IMR-90 (cell line): ENCODE results near the gene TPM4. TPM values are rescaled to one million over a fixed set of nuclear protein-coding genes. Genes with fewer than 3 reads are reported as not detected.

Experiments used
- ATAC-seq: fragments of 200-7000 bp; cut with Tn5 transposase; 2 replicates; pipeline ENCODE4 v1.9.1; 2020; ENCODE audit warnings: low read depth, mild to moderate bottlenecking, moderate library complexity
- BruUV-seq: library from RNA; stranded (reverse); fragments of 400-500 nt; replicated peaks from 2 replicates; lab custom pipeline; 2021; lab: Mats Ljungman, UMichigan
- CTCF ChIA-PET: fragments of 300-600 bp; formaldehyde crosslinking; extraction: SDS; loops from one replicate; lab custom pipeline; 2021; ENCODE audit warnings: antibody characterized with exemption; lab: Yijun Ruan, JAX
- POLR2A ChIA-PET: fragments of 300-600 bp; sonication (Branson Sonifier 250); formaldehyde crosslinking; loops from one replicate; lab custom pipeline; 2022; ENCODE audit warnings: antibody characterized with exemption; ENCODE audit not compliant: unreplicated experiment; lab: Charles Lee
- DNase-seq: peaks from one replicate; pipeline ENCODE4 v3.0.0; 2013
- H2AFZ ChIP-seq: replicated peaks from 2 replicates; pipeline ENCODE3; 2013; ENCODE audit warnings: low read length, mild to moderate bottlenecking; ENCODE audit not compliant: poor library complexity
- H2AK5ac ChIP-seq: 2 replicates; pipeline ENCODE4 v1.6.1; 2013; ENCODE audit warnings: low read depth, low read length, inconsistent platforms
- H2AK9ac ChIP-seq: replicated peaks from 2 replicates; pipeline ENCODE3; 2013; ENCODE audit warnings: mild to moderate bottlenecking, low read depth, low read length, moderate library complexity; ENCODE audit not compliant: poor library complexity
- H2BK120ac ChIP-seq: 2 replicates; pipeline ENCODE4 v1.6.1; 2013; ENCODE audit warnings: low read depth, low read length, inconsistent platforms
- H2BK15ac ChIP-seq: 3 replicates; pipeline ENCODE4 v1.6.1; 2013; ENCODE audit warnings: low read depth, low read length, inconsistent platforms
- H2BK20ac ChIP-seq: 2 replicates; pipeline ENCODE4 v1.6.1; 2013; ENCODE audit warnings: low read depth, mild to moderate bottlenecking, inconsistent platforms, low read length, moderate library complexity
- H2BK5ac ChIP-seq: 2 replicates; pipeline ENCODE4 v1.6.1; 2013; ENCODE audit warnings: mild to moderate bottlenecking, low read depth, low read length, inconsistent platforms; ENCODE audit not compliant: poor library complexity, severe bottlenecking
- H3K14ac ChIP-seq: replicated peaks from 2 replicates; pipeline ENCODE4 v1.6.1; 2013; ENCODE audit warnings: low read depth, low read length, inconsistent platforms
- H3K18ac ChIP-seq: 2 replicates; pipeline ENCODE4 v1.6.1; 2013; ENCODE audit warnings: low read depth, low read length, control low read depth
- H3K23ac ChIP-seq: 2 replicates; pipeline ENCODE4 v1.6.1; 2013; ENCODE audit warnings: low read depth, low read length, inconsistent platforms
- H3K27ac ChIP-seq: 2 replicates; pipeline ENCODE4 v1.5.1; 2013; ENCODE audit warnings: mild to moderate bottlenecking, control low read depth, low read length; ENCODE audit not compliant: insufficient read depth
- H3K27me3 ChIP-seq: 2 replicates; pipeline ENCODE4 v1.6.1; 2013; ENCODE audit warnings: low read length; ENCODE audit not compliant: control insufficient read depth, insufficient read depth
- H3K36me3 ChIP-seq: 2 replicates; pipeline ENCODE4 v1.6.1; 2013; ENCODE audit warnings: low read length, mixed read lengths; ENCODE audit not compliant: control insufficient read depth, insufficient read depth
- H3K4ac ChIP-seq: 2 replicates; pipeline ENCODE4 v1.6.1; 2013; ENCODE audit warnings: low read depth, low read length, inconsistent platforms
- H3K4me1 ChIP-seq: 2 replicates; pipeline ENCODE4 v1.6.1; 2013; ENCODE audit warnings: low read length, mixed read lengths; ENCODE audit not compliant: control insufficient read depth, insufficient read depth
- H3K4me2 ChIP-seq: 2 replicates; pipeline ENCODE4 v1.6.1; 2013; ENCODE audit warnings: low read depth, mild to moderate bottlenecking, control low read depth, low read length, moderate library complexity
- H3K4me3 ChIP-seq: 2 replicates; pipeline ENCODE4 v1.5.1; 2013; ENCODE audit warnings: low read depth, mild to moderate bottlenecking, control low read depth, low read length, moderate library complexity; ENCODE audit not compliant: insufficient read depth
- H3K56ac ChIP-seq: 2 replicates; pipeline ENCODE4 v1.6.1; 2013; ENCODE audit warnings: low read length, inconsistent platforms; ENCODE audit not compliant: insufficient read depth; ENCODE audit errors: extremely low read depth
- H3K79me1 ChIP-seq, 2 experiments: 2 replicates each; pipeline ENCODE4 v1.6.1; 2013; ENCODE audit warnings: low read length in 2 of 2, inconsistent platforms in 1 of 2, low read depth in 1 of 2
- H3K9ac ChIP-seq: 2 replicates; pipeline ENCODE4 v1.6.1; 2013; ENCODE audit warnings: low read depth, low read length, control low read depth
- H3K9me1 ChIP-seq: 2 replicates; pipeline ENCODE4 v1.6.1; 2013; ENCODE audit warnings: low read length, inconsistent platforms; ENCODE audit not compliant: insufficient read depth
- H3K9me3 ChIP-seq: 2 replicates; pipeline ENCODE4 v1.6.1; 2013; ENCODE audit warnings: low read length; ENCODE audit not compliant: control insufficient read depth, insufficient read depth
- H4K20me1 ChIP-seq: 2 replicates; pipeline ENCODE4 v1.6.1; 2013; ENCODE audit warnings: low read length, inconsistent platforms; ENCODE audit not compliant: insufficient read depth
- H4K5ac ChIP-seq: 2 replicates; pipeline ENCODE4 v1.6.1; 2013; ENCODE audit warnings: mild to moderate bottlenecking, low read depth, low read length, control low read depth
- H4K8ac ChIP-seq, 2 experiments: 2 replicates each; pipeline ENCODE4 v1.6.1; 2013; ENCODE audit warnings: low read depth in 2 of 2, low read length in 2 of 2, control low read depth in 1 of 2, inconsistent platforms in 1 of 2
- H4K91ac ChIP-seq: 2 replicates; pipeline ENCODE4 v1.6.1; 2013; ENCODE audit warnings: low read depth, low read length, inconsistent platforms; ENCODE audit not compliant: insufficient read depth
- BHLHE40 ChIP-seq: fragments of 150-350 bp; IDR thresholded peaks from 2 replicates; pipeline ENCODE4 v1.6.1; 2016; ENCODE audit warnings: mild to moderate bottlenecking, low read depth, low read length
- CEBPB ChIP-seq: IDR thresholded peaks from 2 replicates; pipeline ENCODE4 v1.6.1; 2012; ENCODE audit warnings: low read depth, low read length, improper control_type of control experiment
- CHD1 ChIP-seq: IDR thresholded peaks from 2 replicates; pipeline ENCODE4 v1.6.1; 2012; ENCODE audit warnings: low read depth, low read length, improper control_type of control experiment
- FOS ChIP-seq: fragments of 150-350 bp; IDR thresholded peaks from 2 replicates; pipeline ENCODE4 v1.6.1; 2016; ENCODE audit warnings: low read depth, low read length
- MAFK ChIP-seq: IDR thresholded peaks from 2 replicates; pipeline ENCODE4 v1.6.1; 2012; ENCODE audit warnings: low read depth, low read length, improper control_type of control experiment
- MAZ ChIP-seq: IDR thresholded peaks from 2 replicates; pipeline ENCODE4 v1.6.1; 2012; ENCODE audit warnings: low read depth, mild to moderate bottlenecking, low read length, improper control_type of control experiment, moderate library complexity, borderline replicate concordance
- MXI1 ChIP-seq: IDR thresholded peaks from 2 replicates; pipeline ENCODE4 v1.6.1; 2012; ENCODE audit warnings: low read depth, mild to moderate bottlenecking, low read length, moderate library complexity, borderline replicate concordance
- NFE2L2 ChIP-seq: fragments of 150-350 bp; IDR thresholded peaks from 2 replicates; pipeline ENCODE4 v1.6.1; 2016; ENCODE audit warnings: low read depth, mild to moderate bottlenecking, low read length
- RAD21 ChIP-seq: IDR thresholded peaks from 2 replicates; pipeline ENCODE4 v1.6.1; 2012; ENCODE audit warnings: low read length, improper control_type of control experiment
- RCOR1 ChIP-seq: IDR thresholded peaks from 2 replicates; pipeline ENCODE4 v1.6.1; 2012; ENCODE audit warnings: mild to moderate bottlenecking, low read length, improper control_type of control experiment; ENCODE audit not compliant: insufficient replicate concordance
- RFX5 ChIP-seq: IDR thresholded peaks from 2 replicates; pipeline ENCODE4 v1.8.0; 2012; ENCODE audit warnings: low read depth, mild to moderate bottlenecking, low read length, moderate library complexity
- SMC3 ChIP-seq: fragments of 150-350 bp; IDR thresholded peaks from 2 replicates; pipeline ENCODE4 v1.6.1; 2016; ENCODE audit warnings: low read depth, mild to moderate bottlenecking, antibody characterized with exemption, low read length, moderate library complexity
- WGBS, 2 experiments: methylation state at CpG; one replicate each; pipeline versions ENCODE4 v1.1.5 to v1.1.7; 2013; ENCODE audit warnings: missing lambda C conversion rate in 2 of 2; ENCODE audit not compliant: insufficient read length in 1 of 2; ENCODE audit errors: extremely low coverage in 2 of 2; 5-methylcytosine and 5-hydroxymethylcytosine counted together
- dilution Hi-C: fragments of 300-500 bp; cut with HindIII; formaldehyde crosslinking; loops from one replicate; pipeline ENCODE4 v1.14.3; 2018; ENCODE audit warnings: low sequenced_read_pairs; ENCODE audit not compliant: unreplicated experiment
- in situ Hi-C: fragments of 300-500 bp; cut with MboI; formaldehyde crosslinking; loops from 3 replicates; pipeline ENCODE4 v1.14.3; 2019; ENCODE audit warnings: low sequenced_read_pairs, inconsistent platforms, mixed read lengths
- intact Hi-C: fragments of 100-400 bp; cut with micrococcal nuclease; formaldehyde crosslinking; loops from 2 replicates; pipeline ENCODE4 v1.10.0; 2022
- polyA plus RNA-seq, 3 experiments: library from polyadenylated mRNA; depleted of rRNA; stranded (reverse); fragments of >200 nt; gene quantifications; 2 replicates each; pipeline ENCODE4 v1.2.3, GENCODE V29; 2012; ENCODE audit warnings: low replicate concordance in 1 of 3
- total RNA-seq: library from RNA; depleted of rRNA; stranded (reverse); fragments of >200 nt; gene quantifications from 2 replicates; pipeline ENCODE4 v1.2.3, GENCODE V29; 2012
- TF ChIP-seq, protein P1 (sequence below): conservative IDR thresholded peaks from 2 replicates; pipeline ENCODE4 v1.5.1; 2012; ENCODE audit warnings: mild to moderate bottlenecking, low read depth, low read length, improper control_type of control experiment
- TF ChIP-seq, protein P2 (sequence below): fragments of 150-350 bp; IDR thresholded peaks from 2 replicates; pipeline ENCODE4 v1.6.1; 2017; ENCODE audit warnings: mild to moderate bottlenecking, antibody characterized with exemption, low read length, low read depth
- TF ChIP-seq, protein P3 (sequence below): fragments of 150-350 bp; IDR thresholded peaks from 2 replicates; pipeline ENCODE4 v1.6.1; 2016; ENCODE audit warnings: low read depth, mild to moderate bottlenecking, low read length, moderate library complexity, borderline replicate concordance

TPM4 gene
- total and polyA plus RNA-seq, 2 of the 4 experiments (the other 2 are of a cell fraction) = 1,075 to 1,160 TPM

DNA sequence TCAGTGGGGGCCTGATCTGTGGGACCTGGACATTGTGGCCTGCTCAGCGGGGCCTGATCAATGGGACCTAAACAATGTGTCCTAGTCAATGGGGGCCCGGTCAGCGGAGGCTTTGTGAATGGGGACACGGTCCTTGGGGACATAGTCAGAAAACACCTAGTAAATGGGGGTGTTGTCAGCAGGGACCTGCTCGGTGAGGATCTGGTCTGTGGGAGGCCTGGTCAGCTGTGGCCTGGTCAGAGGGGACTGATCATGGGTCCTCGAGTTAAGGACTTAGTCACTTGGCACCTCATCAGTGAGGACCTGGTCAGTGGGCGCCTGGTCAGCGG lies 44.5 kb upstream of the TPM4 start:
- CTCF ChIA-PET = no interaction called here
- H4K5ac ChIP-seq = no peak overlapping the region
- no peak overlapping the region for H2BK15ac ChIP-seq
- no peak overlapping the region for H4K8ac ChIP-seq
- TF ChIP-seq, protein P1, sequence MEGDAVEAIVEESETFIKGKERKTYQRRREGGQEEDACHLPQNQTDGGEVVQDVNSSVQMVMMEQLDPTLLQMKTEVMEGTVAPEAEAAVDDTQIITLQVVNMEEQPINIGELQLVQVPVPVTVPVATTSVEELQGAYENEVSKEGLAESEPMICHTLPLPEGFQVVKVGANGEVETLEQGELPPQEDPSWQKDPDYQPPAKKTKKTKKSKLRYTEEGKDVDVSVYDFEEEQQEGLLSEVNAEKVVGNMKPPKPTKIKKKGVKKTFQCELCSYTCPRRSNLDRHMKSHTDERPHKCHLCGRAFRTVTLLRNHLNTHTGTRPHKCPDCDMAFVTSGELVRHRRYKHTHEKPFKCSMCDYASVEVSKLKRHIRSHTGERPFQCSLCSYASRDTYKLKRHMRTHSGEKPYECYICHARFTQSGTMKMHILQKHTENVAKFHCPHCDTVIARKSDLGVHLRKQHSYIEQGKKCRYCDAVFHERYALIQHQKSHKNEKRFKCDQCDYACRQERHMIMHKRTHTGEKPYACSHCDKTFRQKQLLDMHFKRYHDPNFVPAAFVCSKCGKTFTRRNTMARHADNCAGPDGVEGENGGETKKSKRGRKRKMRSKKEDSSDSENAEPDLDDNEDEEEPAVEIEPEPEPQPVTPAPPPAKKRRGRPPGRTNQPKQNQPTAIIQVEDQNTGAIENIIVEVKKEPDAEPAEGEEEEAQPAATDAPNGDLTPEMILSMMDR = no peak
- no peak for TF ChIP-seq RCOR1
- TF ChIP-seq MAZ = no peak
- TF ChIP-seq SMC3 = no peak
- TF ChIP-seq RAD21 = no peak
- TF ChIP-seq RFX5 = no peak
- no peak for TF ChIP-seq MAFK
- no peak for TF ChIP-seq MXI1
- TF ChIP-seq BHLHE40 = no peak
- no peak for TF ChIP-seq CHD1
- no peak for TF ChIP-seq FOS
- TF ChIP-seq, protein P2, sequence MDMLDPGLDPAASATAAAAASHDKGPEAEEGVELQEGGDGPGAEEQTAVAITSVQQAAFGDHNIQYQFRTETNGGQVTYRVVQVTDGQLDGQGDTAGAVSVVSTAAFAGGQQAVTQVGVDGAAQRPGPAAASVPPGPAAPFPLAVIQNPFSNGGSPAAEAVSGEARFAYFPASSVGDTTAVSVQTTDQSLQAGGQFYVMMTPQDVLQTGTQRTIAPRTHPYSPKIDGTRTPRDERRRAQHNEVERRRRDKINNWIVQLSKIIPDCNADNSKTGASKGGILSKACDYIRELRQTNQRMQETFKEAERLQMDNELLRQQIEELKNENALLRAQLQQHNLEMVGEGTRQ = no peak
- TF ChIP-seq CEBPB = no peak
- TF ChIP-seq, protein P3, sequence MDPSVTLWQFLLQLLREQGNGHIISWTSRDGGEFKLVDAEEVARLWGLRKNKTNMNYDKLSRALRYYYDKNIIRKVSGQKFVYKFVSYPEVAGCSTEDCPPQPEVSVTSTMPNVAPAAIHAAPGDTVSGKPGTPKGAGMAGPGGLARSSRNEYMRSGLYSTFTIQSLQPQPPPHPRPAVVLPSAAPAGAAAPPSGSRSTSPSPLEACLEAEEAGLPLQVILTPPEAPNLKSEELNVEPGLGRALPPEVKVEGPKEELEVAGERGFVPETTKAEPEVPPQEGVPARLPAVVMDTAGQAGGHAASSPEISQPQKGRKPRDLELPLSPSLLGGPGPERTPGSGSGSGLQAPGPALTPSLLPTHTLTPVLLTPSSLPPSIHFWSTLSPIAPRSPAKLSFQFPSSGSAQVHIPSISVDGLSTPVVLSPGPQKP = no peak
- TF ChIP-seq NFE2L2 = no peak
- H2BK5ac ChIP-seq = no peak overlapping the region
- H3K18ac ChIP-seq = no peak overlapping the region
- ATAC-seq (no peak), DNase-seq (no peak)
- no peaks in the 10 kb centered on the region for H3K9me1 ChIP-seq
- intact Hi-C loops = no loop called here
- H4K20me1 ChIP-seq = no peaks in the 10 kb centered on the region
- no peak overlapping the region for H3K56ac ChIP-seq
- H2BK20ac ChIP-seq = no peak overlapping the region
- 93% methylated on average over 7 of the region's 8 CpGs; no CpG with 5 or more reads in 1 of the 2 experiments for WGBS, 2 experiments
- no peak overlapping the region for H3K14ac ChIP-seq
- no peak overlapping the region for H3K4me2 ChIP-seq
- H2AK5ac ChIP-seq = no peak overlapping the region
- H3K4me1 ChIP-seq = no peaks in the 10 kb centered on the region
- no peak overlapping the region for H2AFZ ChIP-seq
- no peak overlapping the region for H3K27ac ChIP-seq
- no peak overlapping the region for H2AK9ac ChIP-seq
- H3K9ac ChIP-seq = no peak overlapping the region
- POLR2A ChIA-PET = no interaction called here
- no TSS peak for BruUV-seq
- H3K4ac ChIP-seq = no peak overlapping the region
- no peaks in the 10 kb centered on the region for H3K36me3 ChIP-seq
- in situ Hi-C loops = no loop called here
- H3K9me3 ChIP-seq = no peaks in the 10 kb centered on the region
- H4K91ac ChIP-seq = no peak overlapping the region
- H3K79me1 ChIP-seq = no peaks in the 10 kb centered on the region
- dilution Hi-C loops = no loop called here
- H2BK120ac ChIP-seq = no peak overlapping the region
- H3K27me3 ChIP-seq = peaks cover under 1% of the 10 kb centered on the region; the same call in 1 of the 2 replicates
- H3K23ac ChIP-seq = no peak overlapping the region
- H3K4me3 ChIP-seq = no peak overlapping the region
